Testis (tissue), 3 donors: ENCODE measurements around the gene SUSD6. TPM values are rescaled to one million over a fixed set of nuclear protein-coding genes. Genes with fewer than 3 reads are reported as not detected.
"Not testable (repeated sequence)": the region's sequence is repeated elsewhere in the genome, so short reads cannot be mapped to it uniquely, and the experiment has no call there.

ENCODE experiments used
- DNase-seq: peaks from one replicate; pipeline ENCODE4 v3.0.0-alpha.2; 2019
- H3K27ac ChIP-seq, 2 donors: fragments of 200-600 bp; sonication (generic); one replicate each; pipeline ENCODE4 v1.5.1; 2019
- H3K27me3 ChIP-seq: fragments of 200-600 bp; sonication (generic); one replicate; pipeline ENCODE4 v1.5.1; 2019
- H3K36me3 ChIP-seq: fragments of 200-600 bp; sonication (generic); one replicate; pipeline ENCODE4 v1.5.1; 2017; ENCODE audit warnings: low read depth; ENCODE audit errors: missing control alignments
- H3K4me1 ChIP-seq: fragments of 200-600 bp; sonication (generic); one replicate; pipeline ENCODE4 v1.5.1; 2019
- H3K4me3 ChIP-seq, 2 donors: fragments of 200-600 bp; sonication (generic); one replicate each; pipeline ENCODE4 v1.5.1; 2017 to 2019
- H3K9me3 ChIP-seq: fragments of 200-600 bp; sonication (generic); one replicate; pipeline ENCODE4 v1.5.1; 2017
- CTCF ChIP-seq, 3 experiments: fragments of 450-650 bp in 2 of 3; fragments of 200-600 bp in 1 of 3; sonication (generic) in 1 of 3; IDR thresholded peaks; one replicate each; pipeline ENCODE4 v1.5.1; 2016 to 2019; ENCODE audit warnings: antibody characterized with exemption in 3 of 3, mild to moderate bottlenecking in 2 of 3, moderate library complexity in 1 of 3
- POLR2A ChIP-seq: fragments of 450-650 bp; IDR thresholded peaks from one replicate; pipeline ENCODE4 v1.6.1; 2017; ENCODE audit warnings: antibody characterized with exemption, mild to moderate bottlenecking, moderate library complexity
- whole genome bisulfite sequencing, 2 donors: methylation state at CpG; one replicate each; pipeline ENCODE4 v1.1.5; 2018; 5-methylcytosine and 5-hydroxymethylcytosine counted together
- intact Hi-C: fragments of 100-400 bp; cut with DNase I; formaldehyde crosslinking; loops from one replicate; pipeline ENCODE4 v1.15.1; 2023; ENCODE audit warnings: low total_unique reads
- polyA plus RNA-seq: library from polyadenylated mRNA; stranded (reverse); fragments of 350-450 nt; fragmentation: Illumina TruSeq; extraction: RNeasy Lipid Tissue Mini Kit (QIAGEN cat#74804); gene quantifications from one replicate; pipeline ENCODE4 v1.2.3, GENCODE V29; 2014; ENCODE audit warnings: low read depth, low replicate concordance; ENCODE audit not compliant: insufficient read depth
- total RNA-seq, 2 donors: library from RNA; depleted of rRNA; stranded (reverse); fragments of >200 nt; gene quantifications; one replicate each; pipeline ENCODE4 v1.2.3, GENCODE V29; 2016

Gene SUSD6
- total and polyA plus RNA-seq, 3 donors from 2014 or later, result 27.7 to 39.5 (median 38.7) TPM

- H3K4me3 ChIP-seq, result no peak overlapping the region
- H3K4me1 ChIP-seq, result no peaks in the 10 kb centered on the region
- no peak for TF ChIP-seq POLR2A
- TF ChIP-seq CTCF (IDR thresholded peaks at IDR 0.05), result no peak
- no peaks in the 10 kb centered on the region for H3K36me3 ChIP-seq
- H3K27me3 ChIP-seq, result no peaks in the 10 kb centered on the region
- no peak overlapping the region for H3K27ac ChIP-seq
- WGBS, 2 donors, result 90 to 91% methylated on average over 6 of the region's 6 CpGs
- no peak for DNase-seq
- no peaks in the 10 kb centered on the region for H3K9me3 ChIP-seq
- intact Hi-C loops, result no loop called here
These were observed 16.6 kb upstream of the SUSD6 start for GRCh38 chr14:69594846-69595245.

GRCh38 chr14:69595336-69595735, 16.1 kb upstream of the SUSD6 start:
- intact Hi-C loops, result no loop called here
- no peaks in the 10 kb centered on the region for H3K27me3 ChIP-seq
- H3K27ac ChIP-seq, result no peak overlapping the region
- no peak overlapping the region for H3K4me3 ChIP-seq
- WGBS, 2 donors, result 91 to 94% methylated on average over 5 of the region's 5 CpGs
- H3K4me1 ChIP-seq, result no peaks in the 10 kb centered on the region
- H3K9me3 ChIP-seq, result no peaks in the 10 kb centered on the region
- no peaks in the 10 kb centered on the region for H3K36me3 ChIP-seq
- DNase-seq, result no peak
- TF ChIP-seq CTCF (IDR thresholded peaks at IDR 0.05) (no peak), POLR2A (no peak)

- H3K4me3 ChIP-seq, H3K27me3 ChIP-seq, H3K9me3 ChIP-seq, H3K27ac ChIP-seq, intact Hi-C loops, DNase-seq, H3K4me1 ChIP-seq, H3K36me3 ChIP-seq: not testable (repeated sequence)
- 89 to 95% methylated on average over 5 of the region's 5 CpGs for WGBS, 2 donors
These were observed 12.0 kb upstream of the SUSD6 start for GRCh38 chr14:69599431-69599830.

- Histone ChIP-seq H3K4me3 (no peak overlapping the region), H3K4me1 (no peaks in the 10 kb centered on the region), H3K9me3 (no peaks in the 10 kb centered on the region), H3K36me3 (no peaks in the 10 kb centered on the region), H3K27me3 (no peaks in the 10 kb centered on the region), H3K27ac (no peak overlapping the region)
- no peak for TF ChIP-seq CTCF (IDR thresholded peaks at IDR 0.05)
- TF ChIP-seq POLR2A, result no peak
- no peak for DNase-seq
- intact Hi-C loops, result no loop called here
- WGBS, 2 donors, result 67 to 82% methylated on average over 3 of the region's 3 CpGs
These were observed 11.0 kb upstream of the SUSD6 start for GRCh38 chr14:69600304-69600891.

GRCh38 chr14:69605738-69606137, 5.7 kb upstream of the SUSD6 start:
- no peak for DNase-seq
- intact Hi-C loops, result no loop called here
- H3K36me3 ChIP-seq, result no peaks in the 10 kb centered on the region
- peaks cover 5% of the 10 kb centered on the region for H3K4me1 ChIP-seq
- H3K9me3 ChIP-seq, result no peaks in the 10 kb centered on the region
- H3K4me3 ChIP-seq, result no peak overlapping the region
- H3K27ac ChIP-seq, result no peak overlapping the region
- H3K27me3 ChIP-seq, result no peaks in the 10 kb centered on the region
- no peak for TF ChIP-seq POLR2A
- TF ChIP-seq CTCF (IDR thresholded peaks at IDR 0.05), result no peak
